Mammary epithelial cell (primary cell): ENCODE measurements around the gene FAM193B.

Source experiments
- CTCF ChIP-seq, 2 donors: IDR thresholded peaks in 1 of 2; conservative IDR thresholded peaks in 1 of 2; 2 replicates each; pipeline ENCODE4 v1.5.1; 2011 to 2012; ENCODE audit warnings: inconsistent platforms in 2 of 2, low read length in 2 of 2, mild to moderate bottlenecking in 2 of 2, control low read depth in 1 of 2, low read depth in 1 of 2; ENCODE audit not compliant: insufficient read depth in 1 of 2; ENCODE audit errors: extremely low read depth in 1 of 2
- EZH2 ChIP-seq: IDR thresholded peaks from 2 replicates; pipeline ENCODE4 v1.6.1; 2012; ENCODE audit warnings: low read length, inconsistent platforms, borderline replicate concordance

GRCh38 chr5:177535125-177535524 lies 19.2 kb downstream of the FAM193B start:
- peak in 1 of 2 donors; percentile 21 for TF ChIP-seq CTCF (conservative IDR thresholded peaks at IDR 0.05 in 1 of 2, IDR thresholded peaks at IDR 0.05 in 1 of 2; ENCODE audit: extremely low read depth in 1 of 2, insufficient read depth in 1 of 2, low read depth in 1 of 2, low read length in 2 of 2)
- TF ChIP-seq EZH2 = no peak
